NCI-H2196 (cell line): Measurements from ENCODE around the gene IL3RA.
"Not testable (repeated sequence)": the region's sequence is repeated elsewhere in the genome, so short reads cannot be mapped to it uniquely, and the experiment has no call there.

Experiments used
- DNase-seq: peaks from one replicate; lab custom pipeline; 2025; ENCODE audit not compliant: unreplicated experiment; lab: John Stamatoyannopoulos, UW

Gene IL3RA

GRCh38 chrX:1336331-1336943, at the start of gene IL3RA:
Gene IL3RA (plus strand): TSS chrX:1336785. CDS start chrX:1341766, 4,981 bp downstream.
- DNase-seq, result no peak

- DNase-seq, result no peak
Observed at GRCh38 chrX:1289535-1289934, 47.0 kb upstream of the IL3RA start.

GRCh38 chrX:1291110-1291740, 45.4 kb upstream of the IL3RA start:
- no peak for DNase-seq

GRCh38 chrX:1292575-1293290, 43.9 kb upstream of the IL3RA start:
- no peak for DNase-seq

DNA sequence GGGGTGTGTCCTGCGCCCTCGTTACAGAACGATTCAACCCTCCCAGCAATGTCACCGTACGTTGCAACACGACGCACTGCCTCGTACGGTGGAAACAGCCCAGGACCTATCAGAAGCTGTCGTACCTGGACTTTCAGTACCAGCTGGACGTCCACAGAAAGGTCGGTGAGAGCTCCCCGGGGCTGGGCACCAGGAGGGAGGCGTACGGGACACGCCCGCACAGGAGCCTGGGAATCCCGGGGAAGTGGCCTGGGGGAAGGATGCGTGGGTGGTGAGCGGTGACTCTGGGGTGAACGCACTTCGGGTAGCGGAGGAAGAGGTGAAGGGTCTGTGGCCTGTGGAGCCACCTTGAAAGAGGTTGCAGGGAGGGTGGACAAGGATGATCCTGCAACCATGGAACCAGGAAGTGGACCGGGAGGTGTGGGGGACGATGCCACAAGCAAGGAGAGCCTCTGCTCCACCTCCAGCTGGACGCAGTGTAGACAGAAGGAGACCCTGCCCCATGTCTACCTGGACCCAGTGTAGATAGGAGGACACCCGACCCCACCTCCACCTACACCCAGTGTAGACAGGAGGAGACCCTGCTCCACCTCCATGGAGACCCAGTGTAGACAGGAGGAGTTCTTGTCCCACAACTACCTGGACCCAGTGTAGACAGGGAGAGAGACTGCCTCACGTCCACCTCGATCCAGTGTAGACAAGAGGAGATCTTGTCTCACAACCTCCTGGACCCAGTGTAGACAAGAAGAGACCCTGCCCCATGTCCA, 42.1 kb upstream of the IL3RA start:
- no peak for DNase-seq

DNA sequence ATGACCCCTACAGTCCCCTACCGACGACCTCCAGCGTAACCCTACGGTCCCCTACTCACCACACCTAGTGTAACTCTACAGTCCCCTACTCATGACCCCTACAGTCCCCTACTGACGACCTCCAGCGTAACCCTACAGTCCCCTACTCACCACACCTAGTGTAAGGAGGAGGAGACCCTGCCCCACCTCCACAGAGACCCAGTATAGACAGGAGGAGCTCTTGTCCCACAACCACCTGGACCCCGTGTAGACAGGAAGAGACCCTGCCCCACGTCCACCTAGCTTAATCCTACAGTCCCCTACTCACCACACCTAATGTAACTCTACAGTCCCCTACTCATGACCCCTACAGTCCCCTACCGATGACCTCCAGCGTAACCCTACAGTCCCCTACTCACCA, 41.0 kb upstream of the IL3RA start:
- DNase-seq, result no peak

DNA sequence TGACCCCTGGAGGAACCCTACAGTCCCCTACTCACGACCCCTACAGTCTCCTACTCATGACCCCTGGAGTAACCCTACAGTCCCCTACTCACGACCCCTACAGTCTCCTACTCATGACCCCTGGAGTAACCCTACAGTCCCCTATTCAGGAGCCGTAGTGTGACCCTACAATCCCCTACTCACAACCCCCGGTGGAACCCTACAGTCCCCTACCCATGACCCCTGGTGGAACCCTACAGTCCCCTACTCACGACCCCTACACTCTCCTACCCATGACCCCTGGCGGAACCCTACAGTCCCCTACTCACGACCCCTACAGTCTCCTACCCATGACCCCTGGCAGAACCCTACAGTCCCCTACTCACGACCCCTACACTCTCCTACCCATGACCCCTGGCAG, 39.0 kb upstream of the IL3RA start:
- not testable (repeated sequence) for DNase-seq

DNA sequence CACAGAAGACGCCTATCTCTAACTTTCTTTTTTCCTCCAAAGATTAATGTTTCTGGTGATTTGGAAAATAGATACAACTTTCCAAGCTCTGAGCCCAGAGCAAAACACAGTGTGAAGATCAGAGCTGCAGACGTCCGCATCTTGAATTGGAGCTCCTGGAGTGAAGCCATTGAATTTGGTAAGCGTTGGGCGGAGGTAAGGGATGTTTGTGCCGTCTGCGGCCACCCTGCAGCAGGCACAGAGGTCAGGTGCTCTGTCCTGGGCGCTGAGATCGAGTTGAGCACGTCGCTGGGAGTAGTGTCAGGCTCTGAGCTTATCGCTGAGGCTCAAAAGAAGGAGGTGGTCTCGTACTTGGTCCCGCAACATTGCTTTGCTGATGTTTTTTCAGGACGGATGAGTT, 36.1 kb upstream of the IL3RA start:
- DNase-seq, result no peak

- DNase-seq, result no peak
Observed at GRCh38 chrX:1305411-1305810, 31.2 kb upstream of the IL3RA start.

DNA sequence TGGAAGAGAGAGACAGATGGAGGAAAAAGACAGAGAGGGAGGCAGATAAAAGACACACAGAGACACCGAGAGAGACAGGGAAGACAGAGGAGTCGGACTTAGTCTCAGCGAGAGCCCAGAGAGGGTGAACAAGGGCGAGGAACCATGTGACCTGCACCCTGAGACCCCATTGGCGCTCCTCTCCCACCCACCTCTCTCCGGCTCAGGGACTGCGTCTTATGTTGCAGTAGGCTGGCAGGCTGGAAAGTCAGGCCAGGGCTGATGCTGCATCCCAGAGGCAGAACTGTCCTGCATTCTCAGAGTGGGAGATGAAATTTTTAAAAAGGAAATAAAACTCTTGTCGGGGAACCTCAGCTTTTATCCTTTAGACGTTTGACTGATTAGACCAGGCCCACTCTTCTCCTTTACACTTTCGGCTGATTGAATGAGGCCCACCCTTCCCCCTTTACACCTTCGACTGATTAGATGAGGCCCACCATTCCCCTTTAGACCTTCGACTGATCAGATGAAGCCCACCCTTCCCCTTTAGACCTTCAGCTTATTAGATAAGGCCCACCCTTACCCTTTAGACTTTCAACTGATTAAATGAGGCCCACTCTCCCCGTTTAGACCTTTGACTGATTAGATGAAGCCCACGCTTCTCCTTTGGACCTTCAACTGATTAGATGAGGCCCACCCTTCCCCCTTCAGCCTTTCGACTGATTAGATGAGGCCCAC, 29.5 kb upstream of the IL3RA start:
- no peak for DNase-seq

- no peak for DNase-seq
Observed at GRCh38 chrX:1307626-1308340, 28.8 kb upstream of the IL3RA start.

DNA sequence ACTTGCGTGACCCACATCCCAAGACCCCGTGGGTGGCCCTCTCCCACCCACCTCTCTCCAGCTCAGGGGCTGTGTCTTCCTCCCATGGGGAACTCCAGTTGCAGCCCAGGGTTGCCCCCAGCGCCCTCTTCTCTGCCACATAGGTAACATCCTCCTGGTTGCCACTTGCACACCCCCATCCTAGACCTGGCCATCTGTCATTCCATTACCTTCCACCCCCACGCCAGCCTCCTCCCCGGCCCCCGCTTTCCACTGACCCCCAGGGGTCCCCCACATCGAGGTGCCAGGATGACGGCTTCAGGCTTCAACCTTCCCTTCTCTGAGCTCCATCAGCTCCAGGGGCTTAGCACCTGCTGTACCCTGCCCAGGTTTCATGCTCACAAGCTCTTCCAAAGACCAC, 28.1 kb upstream of the IL3RA start:
- DNase-seq, result no peak

- not testable (repeated sequence) for DNase-seq
Observed at GRCh38 chrX:1308917-1309316, 27.7 kb upstream of the IL3RA start.

DNA sequence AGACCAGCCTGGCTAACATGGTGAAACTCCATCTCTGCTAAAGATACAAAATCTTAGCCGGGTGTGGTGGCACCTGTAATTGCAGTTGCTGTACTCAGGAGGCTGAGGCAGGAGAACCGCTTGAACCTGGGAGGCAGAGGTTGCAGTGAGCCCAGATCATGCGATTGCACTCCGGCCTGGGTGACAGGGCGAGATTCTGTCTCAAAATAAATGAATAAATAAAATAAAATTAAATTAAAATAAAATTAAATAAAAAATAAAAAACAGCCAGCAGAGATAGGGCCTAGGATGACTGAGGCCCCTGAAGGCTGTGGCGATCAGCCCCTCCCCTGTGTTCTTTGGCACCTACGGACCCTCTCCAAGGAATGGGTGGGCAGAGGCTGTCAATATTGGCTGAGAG, 22.8 kb upstream of the IL3RA start:
- DNase-seq, result no peak

DNA sequence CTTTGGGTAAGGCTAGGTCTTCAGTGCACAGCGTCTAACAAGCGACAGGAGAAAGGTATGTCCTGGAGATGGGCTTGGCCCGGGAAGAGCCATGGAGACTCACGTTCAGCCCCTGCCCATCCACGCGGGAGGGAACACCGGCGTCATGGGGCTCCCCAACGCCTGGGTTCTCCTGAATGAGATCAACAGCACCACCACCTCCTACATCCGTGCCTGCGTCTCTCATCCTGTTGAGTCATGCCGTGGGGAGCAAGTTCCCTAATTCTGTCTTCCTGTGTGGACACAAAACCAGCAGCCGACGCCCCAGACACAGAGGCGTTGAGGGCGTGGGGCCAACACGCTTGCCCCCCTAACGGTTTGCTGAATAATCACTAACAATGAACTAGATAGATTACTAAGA, 20.1 kb upstream of the IL3RA start:
- no peak for DNase-seq

- no peak for DNase-seq
Observed at GRCh38 chrX:1321674-1322073, 14.9 kb upstream of the IL3RA start.

GRCh38 chrX:1322393-1322792, 14.2 kb upstream of the IL3RA start:
- no peak for DNase-seq

DNA sequence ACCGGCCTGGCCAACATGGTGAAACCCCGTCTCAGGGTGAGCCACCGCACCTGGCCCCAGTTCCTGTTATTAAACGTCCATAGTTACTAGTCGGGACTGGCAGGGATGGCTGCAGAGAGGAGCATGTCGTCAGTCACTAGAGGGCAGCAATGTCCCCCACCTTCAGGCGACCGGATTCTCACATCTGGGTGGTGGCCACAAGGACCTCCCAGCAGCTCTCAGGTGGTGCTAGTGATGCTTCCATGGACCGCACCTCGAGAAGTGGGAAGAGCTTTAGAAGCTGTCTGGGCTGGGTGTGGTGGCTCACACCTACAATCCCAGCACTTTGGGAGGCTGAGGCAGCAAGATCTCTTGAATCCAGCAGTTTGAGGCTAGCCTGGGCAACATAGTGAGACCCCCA, 13.3 kb upstream of the IL3RA start:
- DNase-seq, result peak; percentile 42

GRCh38 chrX:1325515-1326116, 11.0 kb upstream of the IL3RA start:
- no peak for DNase-seq
